Liver (tissue), 3 donors: ENCODE results near the gene TAPT1.

ENCODE experiments used
- FOXA1 ChIP-seq: IDR thresholded peaks from 2 replicates; pipeline ENCODE4 v1.6.1; 2016; ENCODE audit warnings: antibody characterized with exemption
- TAF1 ChIP-seq: conservative IDR thresholded peaks from 2 replicates; pipeline ENCODE4 v1.6.1; 2016; ENCODE audit warnings: antibody characterized with exemption, mild to moderate bottlenecking
- TF ChIP-seq, protein P1 (sequence below): fragments of 150-350 bp; IDR thresholded peaks from 2 replicates; pipeline ENCODE4 v1.5.1; 2017; ENCODE audit warnings: improper control_type of control experiment, low read depth, low read length; ENCODE audit not compliant: missing input control
- TF ChIP-seq, protein P2 (sequence below): IDR thresholded peaks from 2 replicates; pipeline ENCODE4 v1.6.1; 2016; ENCODE audit warnings: antibody characterized with exemption
- TF ChIP-seq, protein P3 (sequence below): IDR thresholded peaks from 2 replicates; pipeline ENCODE4 v1.6.1; 2016; ENCODE audit warnings: antibody characterized with exemption
- donor health status: healthy.
- donor health status: healthy.

DNA sequence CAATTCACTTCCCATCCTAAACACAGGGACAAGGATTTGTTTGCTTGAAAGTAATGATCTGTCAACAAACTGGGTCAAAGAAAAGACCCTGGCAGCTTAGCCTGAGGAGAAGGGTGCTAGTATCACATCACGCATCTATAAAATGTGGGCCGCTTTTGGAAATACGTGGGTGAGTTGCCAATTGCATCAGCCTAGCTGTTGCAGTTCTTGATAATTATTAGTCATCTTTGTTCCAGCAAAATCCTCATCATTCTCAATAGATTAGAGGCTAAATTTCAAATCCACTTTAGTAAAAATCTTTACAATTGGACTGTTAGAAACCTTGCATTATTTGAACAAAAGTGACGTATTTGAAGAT lies 33.6 kb upstream of the TAPT1 start:
- TF ChIP-seq, protein P1, sequence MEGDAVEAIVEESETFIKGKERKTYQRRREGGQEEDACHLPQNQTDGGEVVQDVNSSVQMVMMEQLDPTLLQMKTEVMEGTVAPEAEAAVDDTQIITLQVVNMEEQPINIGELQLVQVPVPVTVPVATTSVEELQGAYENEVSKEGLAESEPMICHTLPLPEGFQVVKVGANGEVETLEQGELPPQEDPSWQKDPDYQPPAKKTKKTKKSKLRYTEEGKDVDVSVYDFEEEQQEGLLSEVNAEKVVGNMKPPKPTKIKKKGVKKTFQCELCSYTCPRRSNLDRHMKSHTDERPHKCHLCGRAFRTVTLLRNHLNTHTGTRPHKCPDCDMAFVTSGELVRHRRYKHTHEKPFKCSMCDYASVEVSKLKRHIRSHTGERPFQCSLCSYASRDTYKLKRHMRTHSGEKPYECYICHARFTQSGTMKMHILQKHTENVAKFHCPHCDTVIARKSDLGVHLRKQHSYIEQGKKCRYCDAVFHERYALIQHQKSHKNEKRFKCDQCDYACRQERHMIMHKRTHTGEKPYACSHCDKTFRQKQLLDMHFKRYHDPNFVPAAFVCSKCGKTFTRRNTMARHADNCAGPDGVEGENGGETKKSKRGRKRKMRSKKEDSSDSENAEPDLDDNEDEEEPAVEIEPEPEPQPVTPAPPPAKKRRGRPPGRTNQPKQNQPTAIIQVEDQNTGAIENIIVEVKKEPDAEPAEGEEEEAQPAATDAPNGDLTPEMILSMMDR = no peak
- TF ChIP-seq TAF1 = no peak
- TF ChIP-seq, protein P2, sequence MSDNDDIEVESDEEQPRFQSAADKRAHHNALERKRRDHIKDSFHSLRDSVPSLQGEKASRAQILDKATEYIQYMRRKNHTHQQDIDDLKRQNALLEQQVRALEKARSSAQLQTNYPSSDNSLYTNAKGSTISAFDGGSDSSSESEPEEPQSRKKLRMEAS = no peak
- TF ChIP-seq, protein P3, sequence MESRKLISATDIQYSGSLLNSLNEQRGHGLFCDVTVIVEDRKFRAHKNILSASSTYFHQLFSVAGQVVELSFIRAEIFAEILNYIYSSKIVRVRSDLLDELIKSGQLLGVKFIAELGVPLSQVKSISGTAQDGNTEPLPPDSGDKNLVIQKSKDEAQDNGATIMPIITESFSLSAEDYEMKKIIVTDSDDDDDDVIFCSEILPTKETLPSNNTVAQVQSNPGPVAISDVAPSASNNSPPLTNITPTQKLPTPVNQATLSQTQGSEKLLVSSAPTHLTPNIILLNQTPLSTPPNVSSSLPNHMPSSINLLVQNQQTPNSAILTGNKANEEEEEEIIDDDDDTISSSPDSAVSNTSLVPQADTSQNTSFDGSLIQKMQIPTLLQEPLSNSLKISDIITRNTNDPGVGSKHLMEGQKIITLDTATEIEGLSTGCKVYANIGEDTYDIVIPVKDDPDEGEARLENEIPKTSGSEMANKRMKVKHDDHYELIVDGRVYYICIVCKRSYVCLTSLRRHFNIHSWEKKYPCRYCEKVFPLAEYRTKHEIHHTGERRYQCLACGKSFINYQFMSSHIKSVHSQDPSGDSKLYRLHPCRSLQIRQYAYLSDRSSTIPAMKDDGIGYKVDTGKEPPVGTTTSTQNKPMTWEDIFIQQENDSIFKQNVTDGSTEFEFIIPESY = no peak
- TF ChIP-seq FOXA1 = no peak
